Measurements from ENCODE around the gene CPLX1. TPM values are rescaled to one million over a fixed set of nuclear protein-coding genes. Genes with fewer than 3 reads are reported as not detected.

Gene CPLX1
- total RNA-seq, 1 donor from 2014 or later = 1.1 TPM

DNA sequence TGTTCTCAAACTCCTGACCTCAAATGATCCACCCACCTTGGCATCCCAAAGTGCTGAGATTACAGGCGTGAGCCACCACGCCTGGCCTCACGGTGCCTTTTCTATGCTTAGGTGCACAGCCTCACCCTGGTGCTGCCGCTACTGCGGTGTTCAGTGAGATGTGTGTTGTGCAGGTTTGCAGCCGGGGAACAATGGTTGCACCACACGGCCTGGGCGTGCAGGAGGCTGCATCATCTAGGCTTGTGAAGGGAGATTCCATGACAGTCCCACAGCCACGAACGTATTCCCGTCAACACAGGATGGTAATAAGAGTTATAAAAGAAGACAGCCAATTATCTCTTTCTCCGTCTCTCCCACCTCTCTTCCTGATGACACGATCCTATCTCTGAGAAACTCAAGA, 22.0 kb downstream of the CPLX1 start:
- Histone ChIP-seq H3K36me3 (no peaks in the 10 kb centered on the region), H3K4me1 (no peaks in the 10 kb centered on the region), H3K4me3 (no peak overlapping the region), H3K27me3 (no peaks in the 10 kb centered on the region), H3K27ac (no peak overlapping the region), H3K9me3 (peaks cover 0 to 4% of the 10 kb centered on the region in 2 donors)
- TF ChIP-seq, protein P1, sequence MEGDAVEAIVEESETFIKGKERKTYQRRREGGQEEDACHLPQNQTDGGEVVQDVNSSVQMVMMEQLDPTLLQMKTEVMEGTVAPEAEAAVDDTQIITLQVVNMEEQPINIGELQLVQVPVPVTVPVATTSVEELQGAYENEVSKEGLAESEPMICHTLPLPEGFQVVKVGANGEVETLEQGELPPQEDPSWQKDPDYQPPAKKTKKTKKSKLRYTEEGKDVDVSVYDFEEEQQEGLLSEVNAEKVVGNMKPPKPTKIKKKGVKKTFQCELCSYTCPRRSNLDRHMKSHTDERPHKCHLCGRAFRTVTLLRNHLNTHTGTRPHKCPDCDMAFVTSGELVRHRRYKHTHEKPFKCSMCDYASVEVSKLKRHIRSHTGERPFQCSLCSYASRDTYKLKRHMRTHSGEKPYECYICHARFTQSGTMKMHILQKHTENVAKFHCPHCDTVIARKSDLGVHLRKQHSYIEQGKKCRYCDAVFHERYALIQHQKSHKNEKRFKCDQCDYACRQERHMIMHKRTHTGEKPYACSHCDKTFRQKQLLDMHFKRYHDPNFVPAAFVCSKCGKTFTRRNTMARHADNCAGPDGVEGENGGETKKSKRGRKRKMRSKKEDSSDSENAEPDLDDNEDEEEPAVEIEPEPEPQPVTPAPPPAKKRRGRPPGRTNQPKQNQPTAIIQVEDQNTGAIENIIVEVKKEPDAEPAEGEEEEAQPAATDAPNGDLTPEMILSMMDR (IDR thresholded peaks at IDR 0.05) = no peak
- DNase-seq (ENCODE audit: low spot score in 2 of 2) = no peak
- intact Hi-C loops (cut with DNase I) = no loop called here

GRCh38 chr4:801436-802124, 24.3 kb downstream of the CPLX1 start:
- Histone ChIP-seq H3K27ac (no peak overlapping the region), H3K27me3 (no peaks in the 10 kb centered on the region), H3K36me3 (no peaks in the 10 kb centered on the region), H3K9me3 (no peaks in the 10 kb centered on the region), H3K4me3 (no peak overlapping the region), H3K4me1 (no peaks in the 10 kb centered on the region)
- intact Hi-C loops (cut with DNase I) = no loop called here
- no peak for DNase-seq (ENCODE audit: low spot score in 2 of 2)
- TF ChIP-seq, protein P1 (IDR thresholded peaks at IDR 0.05) = no peak

- intact Hi-C loops (cut with DNase I) = no loop called here
- no peak overlapping the region for H3K27ac ChIP-seq
- TF ChIP-seq, protein P1 (IDR thresholded peaks at IDR 0.05) = no peak
- H3K4me1 ChIP-seq = peaks cover 4 to 7% of the 10 kb centered on the region in 2 donors
- H3K9me3 ChIP-seq = no peaks in the 10 kb centered on the region
- H3K27me3 ChIP-seq = peaks cover 28% of the 10 kb centered on the region
- H3K4me3 ChIP-seq = no peak overlapping the region
- H3K36me3 ChIP-seq = no peaks in the 10 kb centered on the region
- no peak for DNase-seq (ENCODE audit: low spot score in 2 of 2)
These were observed 28.9 kb downstream of the CPLX1 start for GRCh38 chr4:797066-797465.

- intact Hi-C loops (cut with DNase I) = no loop called here
- Histone ChIP-seq H3K9me3 (no peaks in the 10 kb centered on the region), H3K4me3 (no peak overlapping the region), H3K36me3 (no peaks in the 10 kb centered on the region), H3K27ac (no peak overlapping the region), H3K4me1 (peaks cover 4 to 9% of the 10 kb centered on the region in 2 donors), H3K27me3 (peaks cover 33% of the 10 kb centered on the region)
- TF ChIP-seq, protein P1 (IDR thresholded peaks at IDR 0.05) = no peak
- DNase-seq (ENCODE audit: low spot score in 2 of 2) = no peak
These were observed 29.7 kb downstream of the CPLX1 start for GRCh38 chr4:796206-796605.

DNA sequence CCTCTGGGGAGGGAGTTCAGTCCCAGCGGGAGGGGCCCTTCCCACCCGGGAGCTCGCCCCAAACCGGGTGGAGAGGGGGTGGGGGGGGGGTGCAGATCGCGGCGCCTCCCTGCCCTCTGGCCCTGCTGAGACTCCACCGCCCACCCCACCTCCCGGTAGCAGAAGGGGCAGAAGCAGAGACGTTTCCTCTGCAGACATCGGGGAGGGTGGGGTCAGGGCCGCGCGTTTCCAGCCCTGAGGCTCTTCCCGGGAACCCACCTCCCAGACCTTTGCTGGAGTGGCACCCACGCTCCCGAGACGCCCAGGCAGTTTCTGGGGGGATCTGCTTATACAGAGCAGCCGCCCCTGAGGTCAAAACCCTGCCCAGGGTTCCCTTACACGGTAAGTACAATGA, 30.2 kb downstream of the CPLX1 start:
- TF ChIP-seq, protein P1 (IDR thresholded peaks at IDR 0.05) = no peak
- DNase-seq (ENCODE audit: low spot score in 2 of 2) = no peak
- no peaks in the 10 kb centered on the region for H3K9me3 ChIP-seq
- H3K27me3 ChIP-seq = peaks cover 33% of the 10 kb centered on the region
- intact Hi-C loops (cut with DNase I) = no loop called here
- no peaks in the 10 kb centered on the region for H3K36me3 ChIP-seq
- no peak overlapping the region for H3K4me3 ChIP-seq
- no peak overlapping the region for H3K27ac ChIP-seq
- H3K4me1 ChIP-seq = peaks cover 4 to 9% of the 10 kb centered on the region in 2 donors
